Smooth muscle cell (in vitro differentiated cells): Measurements from ENCODE around the gene SMPD3. TPM values are rescaled to one million over a fixed set of nuclear protein-coding genes. Genes with fewer than 3 reads are reported as not detected.

ENCODE experiments used
- DNase-seq: peaks from one replicate; lab custom pipeline; 2025; ENCODE audit not compliant: unreplicated experiment; lab: John Stamatoyannopoulos, UW
- H2AFZ ChIP-seq: fragments of 200-600 bp; sonication (generic); 2 replicates; pipeline ENCODE4 v1.6.0; 2016; ENCODE audit warnings: antibody characterized with exemption, low read depth, mild to moderate bottlenecking
- H3F3A ChIP-seq: fragments of 200-600 bp; sonication (generic); 2 replicates; pipeline ENCODE4 v1.6.0; 2017; ENCODE audit warnings: antibody characterized with exemption, low read depth
- H3K27ac ChIP-seq: fragments of 200-600 bp; sonication (generic); 2 replicates; pipeline ENCODE4 v1.5.1; 2016; ENCODE audit warnings: low read depth, mild to moderate bottlenecking
- H3K27me3 ChIP-seq: fragments of 200-600 bp; sonication (generic); 2 replicates; pipeline ENCODE4 v1.6.1; 2016; ENCODE audit warnings: low read depth, mild to moderate bottlenecking
- H3K36me3 ChIP-seq: fragments of 200-600 bp; sonication (generic); 2 replicates; pipeline ENCODE4 v1.5.1; 2016; ENCODE audit warnings: low read depth
- H3K4me1 ChIP-seq: fragments of 200-600 bp; sonication (generic); 2 replicates; pipeline ENCODE4 v1.5.1; 2016; ENCODE audit warnings: low read depth
- H3K4me2 ChIP-seq: fragments of 200-600 bp; sonication (generic); 2 replicates; pipeline ENCODE4 v1.6.0; 2016; ENCODE audit warnings: mild to moderate bottlenecking
- H3K4me3 ChIP-seq: fragments of 200-600 bp; sonication (generic); 2 replicates; pipeline ENCODE4 v1.5.1; 2016; ENCODE audit warnings: mild to moderate bottlenecking
- H3K79me2 ChIP-seq: fragments of 200-600 bp; sonication (generic); 2 replicates; pipeline ENCODE4 v1.6.0; 2016; ENCODE audit warnings: low read depth, mild to moderate bottlenecking
- H3K9ac ChIP-seq: fragments of 200-600 bp; sonication (generic); 2 replicates; pipeline ENCODE4 v1.6.0; 2016; ENCODE audit warnings: low read depth
- H3K9me3 ChIP-seq: fragments of 200-600 bp; sonication (generic); replicated peaks from 2 replicates; pipeline ENCODE4 v1.5.1; 2016; ENCODE audit warnings: low read depth
- H4K20me1 ChIP-seq: fragments of 200-600 bp; sonication (generic); 2 replicates; pipeline ENCODE4 v1.6.0; 2016; ENCODE audit warnings: low read depth
- CTCF ChIP-seq: fragments of 200-600 bp; sonication (generic); IDR thresholded peaks from 2 replicates; pipeline ENCODE4 v1.5.1; 2017; ENCODE audit warnings: borderline replicate concordance, mild to moderate bottlenecking, antibody characterized with exemption; ENCODE audit not compliant: insufficient read depth, poor library complexity, severe bottlenecking
- WGBS: methylation state at CpG from one replicate; pipeline ENCODE4 v1.1.7; 2016; ENCODE audit warnings: low lambda C conversion rate; 5-methylcytosine and 5-hydroxymethylcytosine counted together
- polyA plus RNA-seq: library from polyadenylated mRNA; unstranded; fragments of >200 nt; fragmentation: Nextera tagmentation; extraction: Ambion mirVana; gene quantifications from 2 replicates; pipeline ENCODE4 v1.2.1, GENCODE V29; 2016
- total RNA-seq: library from RNA; depleted of rRNA; stranded (reverse); fragments of >200 nt; gene quantifications from 2 replicates; pipeline ENCODE4 v1.2.3, GENCODE V29; 2014

SMPD3 gene
- total and polyA plus RNA-seq, 2 experiments from 2014 or later: 0.63 to 0.73 TPM

GRCh38 chr16:68460067-68460466, 11.8 kb upstream of the SMPD3 start:
- H3F3A ChIP-seq: no peaks in the 10 kb centered on the region
- no peak overlapping the region for H3K4me2 ChIP-seq
- H3K79me2 ChIP-seq: no peaks in the 10 kb centered on the region
- H3K4me3 ChIP-seq: no peak overlapping the region
- no peaks in the 10 kb centered on the region for H3K36me3 ChIP-seq
- H3K9ac ChIP-seq: no peak overlapping the region
- DNase-seq: no peak
- no peak for TF ChIP-seq CTCF
- 95% methylated on average over 3 of the region's 3 CpGs for WGBS
- H3K9me3 ChIP-seq: no peaks in the 10 kb centered on the region
- H3K4me1 ChIP-seq: no peaks in the 10 kb centered on the region
- no peaks in the 10 kb centered on the region for H3K27me3 ChIP-seq
- no peak overlapping the region for H2AFZ ChIP-seq
- H3K27ac ChIP-seq: no peak overlapping the region
- no peaks in the 10 kb centered on the region for H4K20me1 ChIP-seq

- Histone ChIP-seq H3K4me2 (no peak overlapping the region), H2AFZ (no peak overlapping the region), H3F3A (no peaks in the 10 kb centered on the region), H3K27ac (no peak overlapping the region), H3K36me3 (no peaks in the 10 kb centered on the region), H3K4me1 (no peaks in the 10 kb centered on the region), H3K27me3 (no peaks in the 10 kb centered on the region), H3K4me3 (no peak overlapping the region), H3K9me3 (no peaks in the 10 kb centered on the region), H3K9ac (no peak overlapping the region), H4K20me1 (no peaks in the 10 kb centered on the region), H3K79me2 (no peaks in the 10 kb centered on the region)
- no peak for DNase-seq
- WGBS: 74% methylated on average over 4 of the region's 4 CpGs
- no peak for TF ChIP-seq CTCF
These were observed 11.1 kb upstream of the SMPD3 start for GRCh38 chr16:68459457-68459856.

DNA sequence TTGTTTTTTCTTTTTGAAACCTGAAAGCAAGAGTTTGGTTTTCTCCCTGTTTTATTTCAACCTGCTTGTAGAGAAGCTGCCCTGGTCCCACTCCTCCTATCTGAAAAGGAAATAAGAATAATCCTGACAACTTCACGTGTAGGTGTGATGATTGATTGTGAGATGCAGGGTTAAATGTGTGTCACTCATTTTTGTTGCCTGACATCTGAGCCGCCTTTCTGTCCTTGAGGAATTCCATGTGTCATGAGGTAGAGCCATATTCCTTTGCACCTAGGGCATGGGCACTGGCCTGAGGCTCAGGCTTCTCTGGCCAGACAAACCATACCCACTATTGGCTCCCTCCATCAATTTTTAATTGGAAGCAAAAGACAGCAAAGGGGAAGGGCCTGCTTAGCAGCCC, 10.2 kb upstream of the SMPD3 start:
- Histone ChIP-seq H3F3A (no peaks in the 10 kb centered on the region), H3K27ac (no peak overlapping the region), H3K4me2 (no peak overlapping the region), H3K9ac (no peak overlapping the region), H3K36me3 (no peaks in the 10 kb centered on the region), H3K79me2 (no peaks in the 10 kb centered on the region), H3K4me1 (no peaks in the 10 kb centered on the region), H4K20me1 (no peaks in the 10 kb centered on the region), H3K9me3 (no peaks in the 10 kb centered on the region), H3K4me3 (no peak overlapping the region), H3K27me3 (no peaks in the 10 kb centered on the region), H2AFZ (no peak overlapping the region)
- WGBS: 91% methylated on average over 2 of the region's 2 CpGs
- TF ChIP-seq CTCF: no peak
- DNase-seq: no peak

DNA sequence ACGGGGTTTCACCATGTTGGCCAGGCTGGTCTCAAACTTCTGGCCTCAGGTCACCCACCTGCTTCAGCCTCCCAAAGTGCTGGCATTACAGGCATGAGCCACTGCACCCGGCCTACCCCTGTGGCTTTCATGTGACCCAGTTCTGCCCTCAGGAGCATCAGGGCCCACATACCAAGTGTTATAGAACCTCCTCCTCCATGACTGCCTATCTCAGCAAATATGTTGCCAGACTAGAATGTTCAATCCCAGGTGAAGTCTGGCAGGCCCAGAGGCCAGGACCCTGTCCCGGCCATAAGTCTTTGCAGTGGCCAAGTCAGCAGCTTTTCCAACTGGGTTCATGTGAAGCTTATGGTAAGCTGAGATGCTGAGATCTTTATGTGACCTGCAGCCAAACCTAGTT, 9.8 kb upstream of the SMPD3 start:
- WGBS: 86% methylated on average over 3 of the region's 3 CpGs
- no peak for TF ChIP-seq CTCF

More for the DNA sequence above, 9.8 kb upstream of the SMPD3 start:
- Histone ChIP-seq H3K36me3 (no peaks in the 10 kb centered on the region), H2AFZ (no peak overlapping the region), H3K27ac (no peak overlapping the region), H3K4me3 (no peak overlapping the region), H3K79me2 (no peaks in the 10 kb centered on the region), H3K9ac (no peak overlapping the region), H3F3A (no peaks in the 10 kb centered on the region), H3K4me2 (no peak overlapping the region), H3K4me1 (no peaks in the 10 kb centered on the region), H3K27me3 (no peaks in the 10 kb centered on the region), H4K20me1 (no peaks in the 10 kb centered on the region), H3K9me3 (no peaks in the 10 kb centered on the region)
- DNase-seq: no peak
